GM12891 (cell line): ENCODE results near the gene GINS2.

Source experiments
- DNase-seq: peaks from one replicate; pipeline ENCODE4 v3.0.0; 2011; ENCODE audit warnings: low spot score; ENCODE audit not compliant: insufficient read length
- FAIRE-seq: peaks from 2 replicates; lab custom pipeline; 2011; peaks lifted over from hg19 to GRCh38; lab: Jason Lieb, UNC
- PAX5 ChIP-seq: IDR thresholded peaks from 2 replicates; pipeline ENCODE4 v1.6.1; 2011; ENCODE audit warnings: low read length, moderate library complexity, mild to moderate bottlenecking; ENCODE audit not compliant: insufficient read depth, severe bottlenecking
- POLR2A ChIP-seq: IDR thresholded peaks from 2 replicates; pipeline ENCODE4 v1.6.1; 2011; ENCODE audit warnings: low read depth, low read length, control low read depth
- POLR2AphosphoS5 ChIP-seq: IDR thresholded peaks from 2 replicates; pipeline ENCODE4 v1.6.1; 2011; ENCODE audit warnings: low read depth, low read length, control low read depth
- POU2F2 ChIP-seq: IDR thresholded peaks from 2 replicates; pipeline ENCODE4 v1.6.1; 2011; ENCODE audit warnings: low read depth, mild to moderate bottlenecking, control low read depth, low read length, moderate library complexity
- SPI1 ChIP-seq: IDR thresholded peaks from 2 replicates; pipeline ENCODE4 v1.6.1; 2011; ENCODE audit warnings: low read depth, low read length, control low read depth
- TAF1 ChIP-seq: IDR thresholded peaks from 2 replicates; pipeline ENCODE4 v1.6.1; 2011; ENCODE audit warnings: low read depth, low read length, control low read depth

Gene GINS2

GRCh38 chr16:85642762-85643358 is 45.9 kb downstream of the GINS2 start:
- no peak for DNase-seq
- no peak for FAIRE-seq
- TF ChIP-seq POU2F2 (no peak), SPI1 (no peak), POLR2AphosphoS5 (no peak), TAF1 (no peak), POLR2A (no peak), PAX5 (no peak)

- TF ChIP-seq SPI1 (no peak), TAF1 (no peak), PAX5 (no peak), POU2F2 (no peak), POLR2AphosphoS5 (no peak), POLR2A (no peak)
Observed at GRCh38 chr16:85641776-85642176, 47.0 kb downstream of the GINS2 start.

GRCh38 chr16:85641305-85641704 is 47.4 kb downstream of the GINS2 start:
- DNase-seq (no peak), FAIRE-seq (no peak)
- TF ChIP-seq POLR2A, result no peak
- no peak for TF ChIP-seq POU2F2
- no peak for TF ChIP-seq TAF1
- TF ChIP-seq PAX5, result no peak
- no peak for TF ChIP-seq POLR2AphosphoS5
- no peak for TF ChIP-seq SPI1

More at GRCh38 chr16:85641776-85642176, 47.0 kb downstream of the GINS2 start:
- no peak for DNase-seq
- no peak for FAIRE-seq

- TF ChIP-seq POLR2AphosphoS5, result no peak
- TF ChIP-seq TAF1, result no peak
- TF ChIP-seq POLR2A, result no peak
- no peak for TF ChIP-seq POU2F2
- TF ChIP-seq PAX5, result no peak
- TF ChIP-seq SPI1, result no peak
- DNase-seq (no peak), FAIRE-seq (no peak)
Observed at GRCh38 chr16:85640585-85640984, 48.2 kb downstream of the GINS2 start.

- TF ChIP-seq TAF1, result no peak
- no peak for TF ChIP-seq POLR2AphosphoS5
- TF ChIP-seq POU2F2, result no peak
- no peak for TF ChIP-seq PAX5
- no peak for TF ChIP-seq SPI1
- no peak for TF ChIP-seq POLR2A
- FAIRE-seq (no peak), DNase-seq (no peak)
Observed at GRCh38 chr16:85640254-85640558, 48.5 kb downstream of the GINS2 start.

- DNase-seq (no peak), FAIRE-seq (no peak)
Observed at GRCh38 chr16:85639529-85640253, 49.1 kb downstream of the GINS2 start.

GRCh38 chr16:85638695-85639409 is 49.9 kb downstream of the GINS2 start:
- no peak for DNase-seq
- TF ChIP-seq POU2F2, result no peak
- TF ChIP-seq PAX5, result no peak
- TF ChIP-seq POLR2A, result no peak
- TF ChIP-seq SPI1, result no peak
- TF ChIP-seq TAF1, result no peak
- no peak for TF ChIP-seq POLR2AphosphoS5
- no peak for FAIRE-seq

More at GRCh38 chr16:85639529-85640253, 49.1 kb downstream of the GINS2 start:
- TF ChIP-seq POLR2AphosphoS5 (no peak), POLR2A (no peak), POU2F2 (no peak), TAF1 (no peak), PAX5 (no peak), SPI1 (no peak)

- TF ChIP-seq POLR2AphosphoS5 (no peak), POU2F2 (no peak), SPI1 (no peak), TAF1 (no peak), PAX5 (no peak), POLR2A (no peak)
- DNase-seq (no peak), FAIRE-seq (no peak)
Observed at GRCh38 chr16:85637808-85638647, 50.7 kb downstream of the GINS2 start.
